DND-41 (cell line): ENCODE results near the gene PITX1.

ENCODE experiments used
- ATAC-seq: fragments of 200-7000 bp; cut with Tn5 transposase; 3 replicates; pipeline ENCODE4 v1.9.1; 2021; ENCODE audit warnings: low read depth; ENCODE audit not compliant: insufficient read depth
- DNase-seq: peaks from one replicate; pipeline ENCODE4 v3.0.0-alpha.2; 2020
- H2AFZ ChIP-seq: 2 replicates; pipeline ENCODE4 v1.6.0; 2012; ENCODE audit warnings: low read depth, low read length
- H3K27ac ChIP-seq: 2 replicates; pipeline ENCODE4 v1.5.1; 2012; ENCODE audit warnings: low read length, inconsistent platforms
- H3K27me3 ChIP-seq: fragments of 200-600 bp; sonication (generic); 2 replicates; pipeline ENCODE4 v1.6.0; 2012; ENCODE audit warnings: low read length, mild to moderate bottlenecking, inconsistent platforms; ENCODE audit not compliant: insufficient read depth, poor library complexity
- H3K36me3 ChIP-seq: 2 replicates; pipeline ENCODE4 v1.5.1; 2012; ENCODE audit warnings: low read length, inconsistent platforms; ENCODE audit not compliant: insufficient read depth
- H3K4me1 ChIP-seq: 2 replicates; pipeline ENCODE4 v1.5.1; 2012; ENCODE audit warnings: mild to moderate bottlenecking, low read length; ENCODE audit not compliant: insufficient read depth
- H3K4me2 ChIP-seq: 2 replicates; pipeline ENCODE4 v1.6.0; 2012; ENCODE audit warnings: mild to moderate bottlenecking, moderate library complexity, low read length, inconsistent platforms; ENCODE audit not compliant: insufficient read depth
- H3K4me3 ChIP-seq, 2 experiments: fragments of 200-600 bp in 1 of 2; shearing (Covaris generic) in 1 of 2; 2 replicates each; pipeline ENCODE4 v1.5.1; 2012 to 2016; ENCODE audit warnings: inconsistent platforms in 2 of 2, low read length in 2 of 2, mild to moderate bottlenecking in 2 of 2, low read depth in 1 of 2, moderate library complexity in 1 of 2
- H3K79me2 ChIP-seq: 2 replicates; pipeline ENCODE4 v1.6.0; 2012; ENCODE audit warnings: low read length, inconsistent platforms; ENCODE audit not compliant: insufficient read depth
- H3K9ac ChIP-seq: 2 replicates; pipeline ENCODE4 v1.6.0; 2012; ENCODE audit warnings: low read depth, mild to moderate bottlenecking, inconsistent platforms, low read length, moderate library complexity
- H3K9me3 ChIP-seq: 2 replicates; pipeline ENCODE4 v1.5.1; 2012; ENCODE audit warnings: low read length, moderate library complexity, mild to moderate bottlenecking, inconsistent platforms; ENCODE audit not compliant: insufficient read depth, severe bottlenecking
- H4K20me1 ChIP-seq: 2 replicates; pipeline ENCODE4 v1.6.0; 2012; ENCODE audit warnings: low read length; ENCODE audit not compliant: insufficient read depth
- EZH2 ChIP-seq: IDR thresholded peaks from 3 replicates; pipeline ENCODE4 v1.6.1; 2012; ENCODE audit warnings: borderline replicate concordance, low read depth, mild to moderate bottlenecking, moderate library complexity, low read length, inconsistent platforms; ENCODE audit not compliant: severe bottlenecking
- TF ChIP-seq, protein P1 (sequence below): IDR thresholded peaks from 2 replicates; pipeline ENCODE4 v1.5.1; 2012; ENCODE audit warnings: borderline replicate concordance, low read length, moderate library complexity, mild to moderate bottlenecking; ENCODE audit not compliant: poor library complexity, severe bottlenecking; ENCODE audit errors: extremely low read depth

The PITX1 gene

DNA sequence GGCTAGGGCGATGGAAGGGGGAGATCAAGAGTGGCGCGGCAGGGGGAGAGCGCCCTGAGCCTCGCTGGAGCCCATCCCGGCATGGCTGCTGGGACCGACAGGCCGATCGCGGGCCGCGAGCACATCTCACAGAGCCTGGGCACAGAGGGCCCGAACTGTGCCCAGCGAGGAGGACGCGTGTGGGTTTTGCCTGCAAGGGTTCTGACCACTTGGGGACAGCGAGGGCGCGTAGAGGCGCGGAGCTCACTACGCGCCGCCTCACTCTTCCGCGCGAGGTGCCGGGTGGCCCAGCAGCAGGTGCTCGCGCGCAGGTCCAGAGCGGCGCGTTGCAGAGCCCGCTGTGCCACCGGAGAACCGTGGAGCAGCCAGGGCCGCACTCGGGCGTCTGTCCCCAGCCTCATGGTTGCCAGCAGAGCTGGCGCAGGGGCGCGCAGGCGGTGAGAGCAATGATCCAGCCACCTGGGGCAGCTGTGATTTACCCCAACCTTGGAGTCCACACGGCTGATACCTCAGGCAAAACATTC is 16.3 kb upstream of the PITX1 start:
- Histone ChIP-seq H3K27ac (no peak overlapping the region), H3K9me3 (no peaks in the 10 kb centered on the region), H3K36me3 (no peaks in the 10 kb centered on the region), H3K79me2 (no peaks in the 10 kb centered on the region), H3K4me1 (peaks cover 6% of the 10 kb centered on the region), H2AFZ (no peak overlapping the region), H3K4me2 (no peak overlapping the region), H3K9ac (no peak overlapping the region), H3K4me3 (no peak overlapping the region), H3K27me3 (no peaks in the 10 kb centered on the region), H4K20me1 (no peaks in the 10 kb centered on the region)
- no peak for TF ChIP-seq EZH2
- TF ChIP-seq, protein P1, sequence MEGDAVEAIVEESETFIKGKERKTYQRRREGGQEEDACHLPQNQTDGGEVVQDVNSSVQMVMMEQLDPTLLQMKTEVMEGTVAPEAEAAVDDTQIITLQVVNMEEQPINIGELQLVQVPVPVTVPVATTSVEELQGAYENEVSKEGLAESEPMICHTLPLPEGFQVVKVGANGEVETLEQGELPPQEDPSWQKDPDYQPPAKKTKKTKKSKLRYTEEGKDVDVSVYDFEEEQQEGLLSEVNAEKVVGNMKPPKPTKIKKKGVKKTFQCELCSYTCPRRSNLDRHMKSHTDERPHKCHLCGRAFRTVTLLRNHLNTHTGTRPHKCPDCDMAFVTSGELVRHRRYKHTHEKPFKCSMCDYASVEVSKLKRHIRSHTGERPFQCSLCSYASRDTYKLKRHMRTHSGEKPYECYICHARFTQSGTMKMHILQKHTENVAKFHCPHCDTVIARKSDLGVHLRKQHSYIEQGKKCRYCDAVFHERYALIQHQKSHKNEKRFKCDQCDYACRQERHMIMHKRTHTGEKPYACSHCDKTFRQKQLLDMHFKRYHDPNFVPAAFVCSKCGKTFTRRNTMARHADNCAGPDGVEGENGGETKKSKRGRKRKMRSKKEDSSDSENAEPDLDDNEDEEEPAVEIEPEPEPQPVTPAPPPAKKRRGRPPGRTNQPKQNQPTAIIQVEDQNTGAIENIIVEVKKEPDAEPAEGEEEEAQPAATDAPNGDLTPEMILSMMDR, result no peak
- DNase-seq (no peak), ATAC-seq (no peak)

- Histone ChIP-seq H3K4me1 (peaks cover 6% of the 10 kb centered on the region), H3K27me3 (no peaks in the 10 kb centered on the region), H3K4me3 (no peak overlapping the region), H3K9me3 (no peaks in the 10 kb centered on the region), H3K36me3 (no peaks in the 10 kb centered on the region), H3K9ac (no peak overlapping the region), H3K4me2 (no peak overlapping the region), H3K79me2 (no peaks in the 10 kb centered on the region), H3K27ac (no peak overlapping the region), H2AFZ (no peak overlapping the region), H4K20me1 (no peaks in the 10 kb centered on the region)
- ATAC-seq (no peak), DNase-seq (no peak)
- TF ChIP-seq, protein P1, result no peak
- no peak for TF ChIP-seq EZH2
Measured at GRCh38 chr5:135048930-135049329, 14.9 kb upstream of the PITX1 start.

DNA sequence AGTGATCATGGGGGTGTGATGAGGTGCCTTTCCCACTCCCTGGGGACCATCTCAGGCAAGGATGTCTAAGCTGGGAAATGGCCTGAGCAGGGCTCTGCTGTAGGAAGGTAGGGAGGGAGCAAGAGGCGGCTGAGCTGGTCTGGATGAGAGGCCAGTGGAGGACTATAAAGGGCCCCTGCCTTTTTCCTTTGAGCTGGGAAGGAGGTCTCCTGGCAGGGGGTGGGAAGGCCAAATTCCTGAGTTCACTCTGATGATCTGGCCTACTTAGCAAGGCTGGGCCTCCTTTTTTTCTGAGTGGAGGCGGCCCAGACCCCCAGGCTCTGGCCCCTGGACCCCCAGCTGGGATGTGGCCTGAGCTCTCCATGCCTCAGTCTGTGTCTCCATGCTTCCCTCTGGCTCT is 14.3 kb upstream of the PITX1 start:
- TF ChIP-seq, protein P1, result no peak
- no peak for TF ChIP-seq EZH2
- ATAC-seq (no peak), DNase-seq (no peak)
- Histone ChIP-seq H3K27ac (no peak overlapping the region), H3K36me3 (no peaks in the 10 kb centered on the region), H4K20me1 (no peaks in the 10 kb centered on the region), H3K4me3 (no peak overlapping the region), H3K9ac (no peak overlapping the region), H3K4me2 (no peak overlapping the region), H3K4me1 (peaks cover 4% of the 10 kb centered on the region), H3K9me3 (no peaks in the 10 kb centered on the region), H2AFZ (no peak overlapping the region), H3K27me3 (no peaks in the 10 kb centered on the region), H3K79me2 (no peaks in the 10 kb centered on the region)

GRCh38 chr5:135047347-135047695 is 13.3 kb upstream of the PITX1 start:
- H3K79me2 ChIP-seq, result no peaks in the 10 kb centered on the region
- H3K36me3 ChIP-seq, result no peaks in the 10 kb centered on the region
- H3K27ac ChIP-seq, result no peak overlapping the region
- H2AFZ ChIP-seq, result no peak overlapping the region
- no peak overlapping the region for H3K9ac ChIP-seq
- no peaks in the 10 kb centered on the region for H3K9me3 ChIP-seq
- no peaks in the 10 kb centered on the region for H3K4me1 ChIP-seq
- no peaks in the 10 kb centered on the region for H4K20me1 ChIP-seq
- DNase-seq, result no peak
- no peaks in the 10 kb centered on the region for H3K27me3 ChIP-seq
- H3K4me2 ChIP-seq, result no peak overlapping the region
- TF ChIP-seq, protein P1, result no peak
- TF ChIP-seq EZH2, result no peak
- H3K4me3 ChIP-seq, result no peak overlapping the region
- ATAC-seq, result no peak
